ENCODE results near the gene PRCC. TPM values are rescaled to one million over a fixed set of nuclear protein-coding genes. Genes with fewer than 3 reads are reported as not detected.
A peak's percentile ranks its signal among the peaks of the same experiment; 100 is the strongest.
"Not testable (repeated sequence)": the region's sequence is repeated elsewhere in the genome, so short reads cannot be mapped to it uniquely, and the experiment has no call there.

The PRCC gene
- total RNA-seq, 8 experiments from 2014 or later: 35.4 to 73.4 (median 56.8) TPM

DNA sequence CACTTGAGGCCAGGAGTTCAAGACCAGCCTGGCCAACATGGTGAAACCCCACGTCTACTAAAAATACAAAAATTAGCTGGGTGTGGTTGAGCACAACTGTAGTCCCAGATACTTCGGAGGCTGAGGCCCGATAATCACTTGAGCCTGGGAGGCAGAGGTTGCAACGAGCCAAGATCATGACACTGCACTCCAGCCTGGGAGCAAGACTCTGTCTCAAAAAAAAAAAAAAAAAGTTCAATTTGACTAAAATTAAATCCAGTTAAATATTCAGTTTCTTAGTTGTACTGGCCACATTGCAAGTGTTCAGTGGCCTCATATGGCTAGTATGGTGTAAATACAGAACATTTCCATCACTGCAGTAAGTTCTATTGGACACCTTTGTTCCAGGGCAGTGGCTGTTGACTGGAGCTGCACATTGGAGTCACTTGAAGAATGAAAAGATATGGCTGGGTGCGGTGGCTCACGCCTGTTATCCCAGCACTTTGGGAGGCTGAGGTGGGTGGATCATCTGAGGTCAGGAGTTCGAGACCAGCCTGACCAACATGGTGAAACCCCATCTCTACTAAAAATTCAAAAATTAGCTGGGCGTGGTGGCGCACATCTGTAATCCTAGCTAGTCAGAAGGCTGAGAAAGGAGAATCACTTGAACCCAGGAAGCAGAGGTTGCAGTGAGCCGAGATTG lies 9.6 kb upstream of the PRCC start:
- H3K27ac ChIP-seq; ATAC-seq (replicated peaks in 6 of 8); in situ Hi-C loops (cut with MboI; ENCODE audit: low pct_unique_long_range_greater_than_20kb in 2 of 9, low sequenced_read_pairs in 9 of 9, unreplicated experiment in 9 of 9): not testable (repeated sequence)

DNA sequence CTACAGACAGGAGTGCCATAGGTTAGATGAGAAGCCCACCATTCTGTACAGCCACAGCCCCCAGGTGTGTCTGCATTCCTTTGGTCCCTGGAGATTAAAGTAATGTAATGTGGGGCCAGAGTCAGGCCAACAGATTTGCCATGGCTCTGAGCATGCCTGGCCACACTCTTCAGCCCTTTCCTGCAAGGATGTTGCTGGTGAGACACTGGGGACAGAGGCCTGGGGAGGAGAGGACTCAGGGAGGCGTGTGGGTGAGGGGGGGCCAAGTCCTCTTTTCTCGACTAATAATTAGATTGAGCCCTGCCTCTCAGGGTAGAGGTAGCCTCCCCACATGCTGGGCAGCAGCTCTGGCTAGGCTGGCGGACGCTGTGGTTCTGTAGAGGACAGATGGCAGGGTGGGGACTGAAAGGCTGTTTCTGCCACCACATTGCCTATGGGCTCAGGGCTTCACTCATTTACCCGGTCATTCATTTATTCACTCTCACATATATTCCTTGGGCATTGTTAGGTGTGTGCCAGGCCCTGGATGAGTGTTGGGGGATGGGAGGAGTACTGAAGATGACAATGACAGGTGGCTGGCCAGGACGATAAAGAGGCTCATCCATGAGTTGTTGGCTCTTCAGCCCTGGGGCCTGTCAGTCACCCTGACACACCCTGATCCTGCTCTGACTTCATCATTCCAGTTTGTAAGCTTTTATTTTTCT lies 7.1 kb upstream of the PRCC start:
- peak in 5 of 8 experiments; percentile 21 to 89 (median 85) for ATAC-seq (replicated peaks in 6 of 8)

More for the DNA sequence above, 9.6 kb upstream of the PRCC start:
- 75 to 100% (median 95%) methylated on average over 2 to 10 of the region's 10 CpGs; no CpG with 5 or more reads in 1 of the 10 experiments for WGBS, 10 experiments
- not testable (repeated sequence) for H3K4me3 ChIP-seq
- peaks cover 8 to 13% of the 10 kb centered on the region in 2 donors for H3K4me1 ChIP-seq (replicated peaks in 1 of 2)

DNA sequence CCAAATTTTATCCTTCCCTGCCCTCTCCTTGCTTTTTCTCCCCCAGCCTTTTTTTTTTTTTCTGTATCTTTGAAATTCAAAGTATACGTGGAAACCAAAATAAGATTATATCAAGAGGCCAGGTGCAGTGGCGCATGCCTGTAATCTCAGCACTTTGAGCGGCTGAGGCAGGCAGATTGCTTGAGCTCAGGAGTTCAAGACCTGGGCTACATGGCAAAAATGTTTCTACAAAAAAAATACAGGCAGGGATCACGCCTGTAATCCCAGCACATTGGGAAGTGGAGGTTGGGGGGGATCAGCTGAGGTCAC lies 6.6 kb upstream of the PRCC start:
- H3K4me1 ChIP-seq (replicated peaks in 1 of 2): peaks cover 4 to 8% of the 10 kb centered on the region in 2 donors
- no peak overlapping the region for H3K27ac ChIP-seq
- 60 to 100% (median 81%) methylated on average over 1 to 4 of the region's 4 CpGs for WGBS, 10 experiments
- in situ Hi-C loops (cut with MboI; ENCODE audit: low pct_unique_long_range_greater_than_20kb in 2 of 9, low sequenced_read_pairs in 9 of 9, unreplicated experiment in 9 of 9): no loop called here
- ATAC-seq (replicated peaks in 6 of 8): no peak
- no peak overlapping the region for H3K4me3 ChIP-seq

More for the DNA sequence above, 7.1 kb upstream of the PRCC start:
- Histone ChIP-seq H3K4me3 (no peak overlapping the region), H3K27ac (peak overlapping the region in 1 of 2 donors; percentile 27), H3K4me1 (replicated peaks in 1 of 2) (peaks cover 3 to 8% of the 10 kb centered on the region in 2 donors)
- WGBS, 10 experiments: 35 to 80% (median 51%) methylated on average over 1 to 3 of the region's 6 CpGs; no CpG with 5 or more reads in 4 of the 10 experiments
- in situ Hi-C loops (cut with MboI; ENCODE audit: low pct_unique_long_range_greater_than_20kb in 2 of 9, low sequenced_read_pairs in 9 of 9, unreplicated experiment in 9 of 9): no loop called here

DNA sequence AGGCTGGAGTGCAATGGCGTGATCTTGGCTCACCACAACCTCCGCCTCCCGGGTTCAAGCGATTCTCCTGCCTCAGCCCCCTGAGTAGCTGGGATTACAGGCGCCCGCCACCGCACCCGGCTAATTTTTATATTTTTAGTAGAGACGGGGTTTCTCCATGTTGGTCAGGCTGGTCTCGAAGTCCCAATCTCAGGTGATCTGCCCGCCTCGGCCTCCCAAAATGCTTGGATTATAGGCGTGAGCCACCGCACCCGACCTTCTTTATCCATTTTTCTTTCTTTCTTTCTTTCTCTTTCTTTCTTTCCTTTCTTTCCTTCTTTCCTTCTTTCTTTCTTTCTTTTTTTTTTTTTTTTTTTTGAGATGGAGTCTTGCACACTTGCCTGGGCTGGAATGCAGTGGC lies 2.2 kb upstream of the PRCC start:
- H3K4me3 ChIP-seq; in situ Hi-C loops (cut with MboI; ENCODE audit: low pct_unique_long_range_greater_than_20kb in 2 of 9, low sequenced_read_pairs in 9 of 9, unreplicated experiment in 9 of 9); ATAC-seq (replicated peaks in 6 of 8); H3K27ac ChIP-seq: not testable (repeated sequence)
- WGBS, 10 experiments: 86 to 100% (median 96%) methylated on average over 3 to 14 of the region's 15 CpGs
- H3K4me1 ChIP-seq (replicated peaks in 1 of 2): peaks cover 19 to 24% of the 10 kb centered on the region in 2 donors

DNA sequence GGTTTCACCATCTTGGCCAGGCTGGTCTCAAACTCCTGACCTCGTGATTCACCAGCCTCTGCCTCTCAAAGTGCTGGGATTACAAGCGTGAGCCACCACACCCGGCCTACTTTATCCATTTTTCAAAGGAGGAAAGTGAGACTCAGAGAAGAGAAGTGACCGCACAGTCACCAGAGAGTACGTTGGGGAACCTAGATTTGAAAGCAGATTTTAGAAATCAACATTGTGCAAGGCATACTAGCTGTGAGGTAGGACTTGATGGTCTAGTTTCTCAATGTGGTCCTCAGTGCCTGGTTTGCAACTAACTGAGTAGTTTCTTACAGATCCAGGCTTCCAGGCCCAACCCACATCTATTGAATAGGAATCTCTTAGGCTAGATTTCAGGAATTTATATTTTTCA lies 1.7 kb upstream of the PRCC start:
- Histone ChIP-seq H3K4me3 (peak overlapping the region in 3 of 5 donors; percentile 53 to 81 (median 72)), H3K27ac (no peak overlapping the region), H3K4me1 (replicated peaks in 1 of 2) (peaks cover 15 to 21% of the 10 kb centered on the region in 2 donors)
- ATAC-seq (replicated peaks in 6 of 8): no peak
- in situ Hi-C loops (cut with MboI; ENCODE audit: low pct_unique_long_range_greater_than_20kb in 2 of 9, low sequenced_read_pairs in 9 of 9, unreplicated experiment in 9 of 9): no loop called here
- 70 to 94% (median 91%) methylated on average over 3 to 5 of the region's 5 CpGs; no CpG with 5 or more reads in 4 of the 10 experiments for WGBS, 10 experiments

DNA sequence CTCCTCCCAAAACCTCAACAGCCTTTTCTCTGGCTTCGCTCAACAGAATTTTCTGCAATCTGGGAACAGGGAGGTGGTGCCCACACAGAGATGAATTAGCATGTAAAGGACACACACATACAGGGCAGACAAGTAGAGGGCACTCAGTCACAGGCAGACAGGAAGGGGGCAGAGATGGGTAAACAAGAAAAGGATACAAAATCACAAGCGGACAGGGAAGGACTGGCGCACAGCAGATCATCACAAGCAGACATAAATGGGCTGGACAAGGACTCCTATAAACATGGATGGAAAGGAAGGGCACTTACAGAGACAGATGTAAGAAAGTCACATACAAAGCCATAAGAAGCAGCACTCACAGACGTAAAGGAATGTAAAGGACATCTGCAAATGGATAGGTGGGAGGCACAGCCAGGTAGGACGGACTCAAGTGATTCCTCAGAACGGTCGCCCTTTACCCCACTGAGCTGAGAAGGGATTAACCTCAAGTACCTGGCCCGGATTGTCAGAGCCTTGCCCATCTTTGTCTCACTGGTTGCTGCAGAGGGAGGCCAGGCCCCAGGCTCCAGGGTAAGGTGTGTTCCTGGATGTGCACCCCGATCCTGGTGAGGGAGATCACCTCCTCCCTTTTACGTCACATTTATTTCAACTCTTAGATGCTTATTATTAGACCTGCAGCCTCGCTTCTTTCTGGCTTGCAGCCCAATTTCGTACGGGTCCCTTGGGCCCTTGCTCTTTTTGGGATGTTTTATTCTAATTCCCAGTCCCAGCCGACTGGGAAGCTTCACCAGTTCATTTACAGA lies 836 bp upstream of the PRCC start:
- in situ Hi-C loops (cut with MboI; ENCODE audit: low pct_unique_long_range_greater_than_20kb in 2 of 9, low sequenced_read_pairs in 9 of 9, unreplicated experiment in 9 of 9): no loop called here
- H3K4me3 ChIP-seq: peak overlapping the region; percentile 53 to 82 (median 72)
- peaks cover 14 to 21% of the 10 kb centered on the region in 2 donors for H3K4me1 ChIP-seq (replicated peaks in 1 of 2)
- WGBS, 10 experiments: 0 to 39% (median 7%) methylated on average over 2 to 13 of the region's 14 CpGs
- H3K27ac ChIP-seq: peak overlapping the region; percentile 78 to 81
- ATAC-seq (replicated peaks in 6 of 8): peak; percentile 3 to 15 (median 8)

DNA sequence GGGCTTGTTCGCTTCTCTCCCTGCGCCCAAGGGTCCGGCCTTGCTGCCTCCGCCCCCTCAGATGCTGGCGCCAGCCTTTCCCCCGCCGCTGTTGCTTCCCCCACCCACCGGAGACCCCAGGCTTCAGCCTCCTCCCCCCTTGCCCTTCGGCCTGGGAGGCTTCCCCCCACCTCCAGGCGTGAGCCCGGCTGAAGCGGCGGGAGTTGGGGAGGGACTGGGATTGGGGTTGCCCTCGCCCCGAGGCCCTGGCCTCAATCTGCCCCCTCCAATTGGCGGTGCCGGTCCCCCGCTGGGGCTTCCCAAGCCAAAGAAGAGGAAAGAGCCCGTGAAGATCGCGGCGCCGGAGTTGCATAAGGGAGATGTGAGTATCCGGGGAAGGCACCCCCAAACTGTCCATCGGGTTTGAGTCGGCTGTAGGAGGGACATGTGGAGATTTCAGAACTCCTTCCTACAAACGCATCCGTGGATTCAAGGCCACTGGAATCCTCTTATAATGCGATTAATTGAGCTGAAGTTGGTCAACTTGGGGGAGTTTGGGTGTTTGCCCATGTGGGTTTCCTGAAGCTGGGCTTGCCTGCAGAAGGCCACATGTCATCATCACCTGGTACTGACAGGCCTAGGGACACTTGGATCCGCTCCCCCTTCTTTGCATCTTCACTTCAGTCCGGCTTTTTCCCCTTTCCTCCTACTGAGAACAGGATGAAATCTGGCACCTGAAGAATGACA lies 707 bp downstream of the PRCC start:
- Histone ChIP-seq H3K4me3 (peak overlapping the region; percentile 67 to 82 (median 72)), H3K4me1 (replicated peaks in 1 of 2) (peaks cover 20 to 27% of the 10 kb centered on the region in 2 donors), H3K27ac (peak overlapping the region; percentile 80 to 90)
- in situ Hi-C loops (cut with MboI; ENCODE audit: low pct_unique_long_range_greater_than_20kb in 2 of 9, low sequenced_read_pairs in 9 of 9, unreplicated experiment in 9 of 9): no loop called here
- 0 to 7% (median 0%) methylated on average over 2 to 16 of the region's 31 CpGs; no CpG with 5 or more reads in 2 of the 10 experiments for WGBS, 10 experiments
- ATAC-seq (replicated peaks in 6 of 8): peak in 6 of 8 experiments; percentile 2 to 8 (median 2)

DNA sequence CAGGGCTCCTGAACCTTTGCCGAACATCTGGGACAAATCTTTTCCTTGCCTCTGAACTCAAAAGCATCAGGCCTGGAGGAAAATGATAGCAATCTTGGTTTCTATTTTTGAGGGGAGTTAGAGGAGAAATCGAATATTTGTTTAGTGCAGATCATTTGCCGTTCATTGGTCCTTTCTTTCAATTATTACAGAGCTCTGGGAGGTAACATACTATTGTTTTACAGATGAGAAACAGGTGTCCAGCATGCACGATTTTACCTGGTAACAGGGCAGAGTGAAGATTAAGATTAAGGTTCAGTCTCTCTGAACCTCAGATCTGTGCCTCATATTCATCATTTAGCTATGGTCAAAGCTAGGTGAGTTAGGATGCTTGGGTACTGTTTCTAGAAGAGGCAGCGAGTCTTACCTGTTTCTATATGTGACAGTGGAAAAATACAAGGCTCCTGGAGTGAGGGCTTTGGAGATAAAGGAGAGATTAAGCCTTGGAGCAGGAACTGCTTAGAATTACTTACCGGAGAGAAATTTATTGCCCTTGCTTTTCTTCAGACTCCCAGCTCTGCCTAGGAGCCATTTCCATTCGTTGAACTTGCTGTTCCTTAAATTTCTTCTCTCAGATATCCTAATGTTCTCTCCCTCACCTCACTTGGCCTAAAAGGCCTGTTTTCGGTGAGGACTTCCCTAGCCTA lies 1.4 kb downstream of the PRCC start:
- H3K4me3 ChIP-seq: peak overlapping the region; percentile 67 to 82 (median 72)
- in situ Hi-C loops (cut with MboI; ENCODE audit: low pct_unique_long_range_greater_than_20kb in 2 of 9, low sequenced_read_pairs in 9 of 9, unreplicated experiment in 9 of 9): no loop called here
- no peak for ATAC-seq (replicated peaks in 6 of 8)
- H3K27ac ChIP-seq: no peak overlapping the region
- H3K4me1 ChIP-seq (replicated peaks in 1 of 2): peaks cover 20 to 27% of the 10 kb centered on the region in 2 donors
- WGBS, 10 experiments: 18 to 60% (median 29%) methylated on average over 1 to 8 of the region's 8 CpGs

DNA sequence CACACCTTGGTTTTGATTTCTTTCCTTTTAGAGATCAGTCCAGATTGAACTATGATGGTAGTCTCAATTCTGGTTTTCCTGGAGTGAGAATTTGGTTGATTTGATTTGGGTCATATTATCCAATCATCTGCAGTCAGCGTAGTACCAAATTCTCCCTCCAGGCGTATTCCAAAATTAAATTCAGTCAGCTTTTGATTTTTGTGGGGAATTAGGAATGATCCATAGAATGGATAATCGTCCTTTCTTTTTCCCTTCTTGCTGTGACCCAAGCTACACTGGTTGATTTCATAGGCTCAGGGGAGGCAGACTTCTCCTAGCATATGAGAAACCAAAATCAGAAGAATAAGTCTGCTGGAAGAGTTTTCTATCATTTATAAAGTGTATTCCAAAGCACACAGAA lies 4.9 kb downstream of the PRCC start:
- ATAC-seq (replicated peaks in 6 of 8): no peak
- H3K27ac ChIP-seq: no peak overlapping the region
- no peak overlapping the region for H3K4me3 ChIP-seq
- 33 to 100% (median 91%) methylated on average over 1 to 3 of the region's 3 CpGs; no CpG with 5 or more reads in 1 of the 10 experiments for WGBS, 10 experiments
- H3K4me1 ChIP-seq (replicated peaks in 1 of 2): peaks cover 14 to 20% of the 10 kb centered on the region in 2 donors
- in situ Hi-C loops (cut with MboI; ENCODE audit: low pct_unique_long_range_greater_than_20kb in 2 of 9, low sequenced_read_pairs in 9 of 9, unreplicated experiment in 9 of 9): no loop called here

DNA sequence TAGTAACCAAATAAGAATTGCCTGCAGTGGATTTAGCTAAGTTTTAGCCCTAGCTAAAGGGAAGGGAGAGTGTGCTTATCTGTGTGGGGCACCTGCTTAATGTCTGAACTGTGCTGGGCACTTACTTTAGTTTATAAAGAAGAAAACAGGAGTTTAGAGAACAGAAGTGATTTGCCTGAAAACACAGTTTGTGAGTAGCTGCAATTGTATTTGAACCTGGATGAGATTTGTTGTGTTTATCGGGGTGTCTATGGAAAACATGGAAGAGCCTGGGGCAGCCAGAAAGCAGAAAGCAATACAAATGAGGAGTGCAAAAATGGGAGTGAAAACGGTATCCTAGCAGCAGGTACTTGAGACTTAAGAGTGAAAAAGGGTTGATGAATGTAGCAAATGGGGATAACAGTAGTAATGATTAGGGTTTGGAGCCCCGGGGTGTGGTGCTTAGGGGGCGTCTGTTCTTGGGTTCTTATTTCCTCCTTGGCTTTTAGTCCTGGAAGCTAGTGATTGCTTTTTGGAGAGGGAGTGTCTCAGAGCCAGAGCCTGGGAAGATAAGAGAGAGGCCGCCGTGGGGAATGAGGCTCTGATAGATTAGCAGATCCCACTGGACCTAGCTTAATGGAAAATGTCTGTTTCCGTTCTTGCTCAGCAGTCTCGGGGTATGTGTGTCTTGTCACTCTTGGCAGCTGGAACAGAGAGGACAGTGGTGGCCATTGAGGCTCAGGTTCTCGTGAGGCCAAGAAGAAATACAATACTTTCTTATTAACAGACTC lies 5.6 kb downstream of the PRCC start:
- in situ Hi-C loops (cut with MboI; ENCODE audit: low pct_unique_long_range_greater_than_20kb in 2 of 9, low sequenced_read_pairs in 9 of 9, unreplicated experiment in 9 of 9): no loop called here
- Histone ChIP-seq H3K27ac (no peak overlapping the region), H3K4me3 (no peak overlapping the region), H3K4me1 (replicated peaks in 1 of 2) (peaks cover 14 to 20% of the 10 kb centered on the region in 2 donors)
- WGBS, 10 experiments: 30 to 97% (median 81%) methylated on average over 2 to 9 of the region's 9 CpGs
- ATAC-seq (replicated peaks in 6 of 8): no peak

DNA sequence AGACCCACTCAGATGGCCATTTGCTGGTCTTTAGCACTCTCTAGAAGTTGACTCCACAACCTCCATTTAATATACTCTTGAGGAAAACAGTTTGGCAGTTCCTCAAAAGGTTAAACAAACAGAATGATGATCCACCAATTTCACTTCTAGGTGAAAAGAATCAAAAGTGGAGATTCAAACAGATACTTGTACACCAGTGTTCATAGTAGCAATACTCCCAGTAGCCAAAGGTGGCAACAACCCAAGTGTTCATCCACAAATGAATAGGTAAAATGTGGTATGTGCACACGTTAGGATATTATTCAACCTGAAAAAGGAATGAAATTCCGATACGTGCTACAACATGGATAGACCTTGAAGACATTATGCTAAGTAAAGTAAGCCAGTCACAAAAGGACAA lies 6.3 kb downstream of the PRCC start:
- no peak overlapping the region for H3K27ac ChIP-seq
- in situ Hi-C loops (cut with MboI; ENCODE audit: low pct_unique_long_range_greater_than_20kb in 2 of 9, low sequenced_read_pairs in 9 of 9, unreplicated experiment in 9 of 9): no loop called here
- H3K4me1 ChIP-seq (replicated peaks in 1 of 2): peaks cover 14 to 20% of the 10 kb centered on the region in 2 donors
- H3K4me3 ChIP-seq: no peak overlapping the region
- 65 to 100% (median 95%) methylated on average over 1 to 3 of the region's 3 CpGs for WGBS, 10 experiments
- ATAC-seq (replicated peaks in 6 of 8): no peak
